GM20000 (cell line): ENCODE data around the gene KPNA6.
A peak's percentile ranks its signal among the peaks of the same experiment; 100 is the strongest.
"Not testable (repeated sequence)": the region's sequence is repeated elsewhere in the genome, so short reads cannot be mapped to it uniquely, and the experiment has no call there.

ENCODE experiments used
- DNase-seq: peaks from one replicate; pipeline ENCODE4 v3.0.0; 2012; ENCODE audit warnings: low spot score
- TF ChIP-seq, protein P1 (sequence below): IDR thresholded peaks from 2 replicates; pipeline ENCODE4 v1.5.1; 2012; ENCODE audit warnings: mild to moderate bottlenecking, control low read depth; ENCODE audit errors: extremely low read depth, missing control alignments

The KPNA6 gene

GRCh38 chr1:32107742-32108661, at the start of gene KPNA6:
KPNA6 (plus strand) TSS chr1:32108056; CDS start chr1:32108131, 75 bp downstream.
- TF ChIP-seq, protein P1, sequence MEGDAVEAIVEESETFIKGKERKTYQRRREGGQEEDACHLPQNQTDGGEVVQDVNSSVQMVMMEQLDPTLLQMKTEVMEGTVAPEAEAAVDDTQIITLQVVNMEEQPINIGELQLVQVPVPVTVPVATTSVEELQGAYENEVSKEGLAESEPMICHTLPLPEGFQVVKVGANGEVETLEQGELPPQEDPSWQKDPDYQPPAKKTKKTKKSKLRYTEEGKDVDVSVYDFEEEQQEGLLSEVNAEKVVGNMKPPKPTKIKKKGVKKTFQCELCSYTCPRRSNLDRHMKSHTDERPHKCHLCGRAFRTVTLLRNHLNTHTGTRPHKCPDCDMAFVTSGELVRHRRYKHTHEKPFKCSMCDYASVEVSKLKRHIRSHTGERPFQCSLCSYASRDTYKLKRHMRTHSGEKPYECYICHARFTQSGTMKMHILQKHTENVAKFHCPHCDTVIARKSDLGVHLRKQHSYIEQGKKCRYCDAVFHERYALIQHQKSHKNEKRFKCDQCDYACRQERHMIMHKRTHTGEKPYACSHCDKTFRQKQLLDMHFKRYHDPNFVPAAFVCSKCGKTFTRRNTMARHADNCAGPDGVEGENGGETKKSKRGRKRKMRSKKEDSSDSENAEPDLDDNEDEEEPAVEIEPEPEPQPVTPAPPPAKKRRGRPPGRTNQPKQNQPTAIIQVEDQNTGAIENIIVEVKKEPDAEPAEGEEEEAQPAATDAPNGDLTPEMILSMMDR, result no peak

DNA sequence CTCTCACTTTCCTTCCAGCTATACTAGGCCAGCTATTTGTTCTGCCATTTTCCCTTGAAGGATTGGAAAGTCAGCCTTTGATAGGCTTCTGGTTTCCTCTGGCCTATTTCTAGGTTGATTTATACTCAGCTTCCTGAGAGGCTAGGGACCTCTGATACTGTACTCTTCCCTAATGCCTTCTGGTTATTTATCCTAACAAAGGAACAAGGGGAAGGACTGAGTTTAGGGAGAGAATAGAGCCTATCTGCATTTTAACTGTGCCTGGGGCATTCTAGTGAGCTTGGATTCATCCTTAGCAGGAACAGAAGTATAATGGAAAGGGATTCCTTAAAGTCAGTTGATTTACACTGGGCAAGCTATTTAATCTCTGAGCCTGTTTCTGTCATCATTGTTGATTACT, 46.9 kb upstream of the KPNA6 start:
- TF ChIP-seq, protein P1, result no peak

More at GRCh38 chr1:32107742-32108661, at the start of gene KPNA6:
- DNase-seq, result peak; percentile 81

DNA sequence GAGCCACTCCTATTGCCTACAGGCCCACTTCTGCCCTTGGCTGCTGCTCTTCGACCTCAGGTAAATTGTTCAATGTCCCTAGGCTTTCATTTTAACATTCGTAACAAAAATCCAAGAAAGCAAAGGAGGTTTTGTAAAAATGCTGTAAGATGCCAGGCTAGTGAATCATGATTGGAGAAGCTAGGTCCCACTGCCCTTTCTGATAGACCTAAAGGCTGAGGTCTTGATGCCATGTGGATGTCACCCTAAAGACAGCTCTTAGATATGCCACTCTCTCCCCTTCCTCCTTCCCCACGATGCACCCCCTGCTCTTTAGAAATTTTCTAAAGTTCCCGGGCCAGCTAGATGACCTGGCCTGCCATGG, 45.0 kb upstream of the KPNA6 start:
- DNase-seq, result no peak
- TF ChIP-seq, protein P1, result no peak

More for the DNA sequence above, 46.9 kb upstream of the KPNA6 start:
- no peak for DNase-seq

GRCh38 chr1:32063261-32063681, 44.6 kb upstream of the KPNA6 start:
- peak; percentile 24 for DNase-seq
- TF ChIP-seq, protein P1, result peak; percentile 15

GRCh38 chr1:32065613-32066488, 42.0 kb upstream of the KPNA6 start:
- DNase-seq, result not testable (repeated sequence)

GRCh38 chr1:32066489-32066873, 41.4 kb upstream of the KPNA6 start:
- no peak for DNase-seq

GRCh38 chr1:32068957-32069588, 38.8 kb upstream of the KPNA6 start:
- TF ChIP-seq, protein P1, result no peak
- no peak for DNase-seq

More at GRCh38 chr1:32066489-32066873, 41.4 kb upstream of the KPNA6 start:
- TF ChIP-seq, protein P1, result no peak
